MM.1S (cell line): ENCODE data around the gene CCDC88A.

Experiments
- CTCF ChIP-seq: fragments of 300-600 bp; sonication (generic); IDR thresholded peaks from 2 replicates; pipeline ENCODE4 v1.5.1; 2016; ENCODE audit warnings: antibody characterized with exemption, low read length, mixed read lengths
- EZH2 ChIP-seq: fragments of 300-600 bp; sonication (generic); optimal IDR thresholded peaks from 2 replicates; pipeline ENCODE3; 2017; ENCODE audit warnings: low read depth, mild to moderate bottlenecking, antibody characterized with exemption, low read length, mixed read lengths
- EZH2phosphoT487 ChIP-seq: fragments of 300-600 bp; sonication (generic); IDR thresholded peaks from 2 replicates; pipeline ENCODE4 v1.6.1; 2018; ENCODE audit warnings: antibody characterized with exemption, low read length

GRCh38 chr2:55459279-55459678 is 39.6 kb upstream of the CCDC88A start:
- TF ChIP-seq CTCF (no peak), EZH2 (no peak), EZH2phosphoT487 (no peak)
